GM21737 (cell line): ENCODE data around the gene RNF144B.

Experiments
- ATAC-seq: cut with Tn5 transposase; IDR thresholded peaks from one replicate; pipeline ENCODE4 v1.9.1; 2021; ENCODE audit warnings: mild to moderate bottlenecking, moderate library complexity; ENCODE audit not compliant: unreplicated experiment

Gene RNF144B

DNA sequence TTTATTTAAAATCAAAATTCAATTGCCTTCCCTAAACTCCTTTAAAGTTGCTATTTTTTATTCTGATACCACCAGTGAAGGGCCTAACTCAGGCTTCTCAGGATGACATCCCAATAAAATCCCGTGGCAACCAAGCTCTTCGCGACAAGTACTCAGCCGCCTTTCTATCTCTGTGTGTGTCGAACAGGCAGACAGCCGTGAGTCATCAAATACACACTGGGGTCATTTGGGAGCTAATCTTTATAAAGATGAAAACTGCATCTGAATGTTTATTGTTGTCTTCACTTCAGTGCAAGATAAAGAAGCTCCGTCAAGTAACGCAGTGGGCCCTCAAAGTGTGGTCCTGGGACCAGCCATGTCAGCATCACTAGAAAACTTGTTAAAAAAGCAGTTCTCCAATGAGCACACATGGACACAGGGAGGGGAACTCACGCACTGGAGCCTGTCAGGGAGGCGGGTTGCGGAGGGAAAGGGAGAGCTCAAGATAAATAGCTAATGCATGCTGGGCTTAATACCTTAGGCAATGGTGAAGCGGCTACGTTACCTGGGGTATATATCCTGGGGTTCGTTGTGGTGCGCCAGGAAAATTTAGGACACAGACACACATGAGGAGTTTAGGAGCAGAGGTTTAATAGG lies 119.3 kb downstream of the RNF144B start:
- no peak for ATAC-seq

DNA sequence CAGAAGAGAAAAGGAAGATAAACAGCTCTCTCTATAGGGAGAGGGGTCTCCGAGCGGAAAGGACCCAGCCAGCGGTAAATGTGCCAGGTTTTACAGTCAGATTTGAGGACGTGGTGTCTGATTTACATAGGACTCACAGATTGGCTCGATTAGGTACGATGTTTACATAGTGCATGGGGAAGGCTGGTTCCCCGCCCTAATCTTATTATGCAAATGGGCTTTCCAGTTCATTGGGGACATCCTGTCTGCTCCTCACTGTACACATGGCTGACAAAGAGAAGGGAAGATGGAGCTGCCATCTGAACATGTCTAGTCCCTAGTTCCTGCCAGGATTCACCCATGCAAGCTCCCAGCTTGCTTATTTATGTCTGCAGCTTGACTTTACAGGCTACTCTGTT lies 119.9 kb downstream of the RNF144B start:
- no peak for ATAC-seq

DNA sequence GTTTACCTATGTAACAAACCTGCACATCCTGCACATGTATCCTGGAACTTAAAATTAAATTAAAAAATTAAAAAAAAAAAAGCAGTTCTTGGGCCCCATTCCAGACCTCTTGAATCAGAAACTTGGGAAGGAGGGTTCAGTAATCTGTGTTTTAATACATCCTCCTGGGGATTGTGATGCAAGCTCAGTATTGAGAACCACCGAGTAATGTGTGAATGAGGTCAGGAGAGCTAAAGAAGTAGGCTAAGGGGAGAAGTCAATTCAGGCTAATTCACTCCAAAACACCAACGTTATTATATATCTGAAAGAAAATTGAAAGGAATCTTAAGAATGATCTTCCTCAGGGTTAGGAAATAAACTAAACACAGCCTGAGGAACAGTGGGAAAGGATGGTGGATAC lies 120.4 kb downstream of the RNF144B start:
- no peak for ATAC-seq

DNA sequence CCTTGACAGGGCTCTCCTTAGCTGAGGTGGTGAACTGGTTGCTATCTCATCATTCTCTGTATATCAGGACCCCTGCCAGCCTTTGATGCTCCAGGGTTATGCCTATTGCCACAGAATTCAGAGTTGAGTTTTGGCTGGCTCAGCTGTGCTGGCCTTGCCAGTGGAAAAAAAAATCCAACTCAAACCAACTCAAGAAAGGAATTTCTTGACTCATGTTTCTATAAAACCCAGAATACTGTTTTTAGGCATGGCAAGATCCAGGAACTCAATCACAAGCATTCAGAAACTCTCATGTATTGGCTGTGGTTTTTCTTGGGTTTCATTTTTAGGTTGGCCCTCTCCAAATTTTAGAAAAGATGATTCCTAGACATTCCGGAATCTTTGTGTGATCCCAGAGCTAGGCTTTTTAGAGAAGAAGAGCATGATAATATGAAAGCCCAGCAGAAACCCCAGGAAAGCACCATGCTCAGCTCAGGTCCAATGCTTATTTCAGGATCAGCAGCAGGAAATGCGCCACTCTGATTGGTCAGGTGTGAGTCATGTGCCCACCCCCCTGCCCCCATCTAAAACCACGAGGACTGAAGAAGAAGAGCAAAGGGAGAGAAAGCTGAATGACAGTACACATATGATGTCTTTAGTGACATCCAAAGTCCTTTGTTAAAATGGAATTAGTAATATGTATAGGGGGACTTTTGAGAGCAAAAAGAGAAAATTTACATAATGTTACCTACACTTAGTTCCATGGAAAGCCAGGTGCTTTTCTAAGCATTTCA lies 122.9 kb downstream of the RNF144B start:
- ATAC-seq: no peak

DNA sequence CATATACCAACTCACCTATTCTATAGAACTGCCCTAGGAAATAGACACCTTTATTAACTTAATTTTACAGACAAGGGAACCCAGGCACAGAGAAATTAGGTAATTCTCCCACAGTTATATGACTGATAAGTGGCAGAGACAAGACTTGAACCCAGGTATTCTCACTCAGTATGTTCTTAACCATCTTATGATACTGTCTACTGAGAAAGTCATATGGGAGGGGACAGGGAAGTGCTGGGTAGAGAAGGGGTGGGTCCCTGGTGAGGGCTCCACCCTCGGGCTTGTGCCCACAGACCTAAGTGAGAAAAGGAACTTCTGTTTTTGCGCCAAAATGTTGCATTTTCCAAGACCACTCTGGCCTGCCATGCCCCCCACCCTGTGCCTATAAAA lies 123.5 kb downstream of the RNF144B start:
- no peak for ATAC-seq

DNA sequence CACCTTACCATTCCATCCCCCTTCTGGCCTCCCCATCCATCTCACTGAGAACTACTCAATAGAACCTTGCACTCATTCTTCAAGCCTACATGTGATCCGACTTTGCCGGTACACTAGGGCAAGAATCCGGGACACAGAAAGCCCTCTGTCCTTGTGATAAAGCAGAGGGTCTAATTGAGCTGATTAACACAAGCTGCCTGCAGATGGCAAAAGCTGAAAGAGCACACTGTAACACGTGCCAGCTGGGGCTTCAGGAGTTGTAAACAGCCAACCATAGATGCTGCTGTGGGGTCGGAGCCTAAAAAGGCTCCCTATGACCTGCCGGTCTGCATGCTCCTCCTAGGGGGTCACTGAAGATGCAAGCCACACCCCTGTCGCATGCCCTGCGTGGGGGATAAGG lies 124.1 kb downstream of the RNF144B start:
- no peak for ATAC-seq

DNA sequence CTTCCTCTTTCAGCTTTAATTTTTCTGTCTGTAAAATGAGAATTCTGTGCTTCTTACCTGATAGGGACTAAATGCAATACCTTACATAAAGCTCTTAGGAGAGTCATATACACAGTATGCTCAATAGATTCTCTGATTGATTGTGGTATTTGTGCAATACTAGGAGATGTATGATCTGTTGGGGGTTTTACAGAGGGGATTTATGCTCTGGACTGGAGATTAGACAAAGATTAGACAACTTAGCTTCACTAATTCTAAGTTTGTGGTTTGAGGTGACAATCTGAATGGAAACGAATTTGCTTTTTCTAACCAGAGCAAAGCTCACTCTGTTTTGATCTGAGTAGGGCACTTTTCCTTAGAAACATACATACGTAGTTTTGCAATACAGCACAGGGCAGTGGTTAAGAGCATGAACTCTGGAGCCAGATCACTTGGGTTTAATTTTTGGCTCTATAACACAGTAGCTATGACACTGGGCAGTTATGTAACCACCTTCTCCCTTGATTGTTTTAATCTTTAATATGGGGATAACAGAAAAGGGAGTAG lies 126.2 kb downstream of the RNF144B start:
- ATAC-seq: no peak

DNA sequence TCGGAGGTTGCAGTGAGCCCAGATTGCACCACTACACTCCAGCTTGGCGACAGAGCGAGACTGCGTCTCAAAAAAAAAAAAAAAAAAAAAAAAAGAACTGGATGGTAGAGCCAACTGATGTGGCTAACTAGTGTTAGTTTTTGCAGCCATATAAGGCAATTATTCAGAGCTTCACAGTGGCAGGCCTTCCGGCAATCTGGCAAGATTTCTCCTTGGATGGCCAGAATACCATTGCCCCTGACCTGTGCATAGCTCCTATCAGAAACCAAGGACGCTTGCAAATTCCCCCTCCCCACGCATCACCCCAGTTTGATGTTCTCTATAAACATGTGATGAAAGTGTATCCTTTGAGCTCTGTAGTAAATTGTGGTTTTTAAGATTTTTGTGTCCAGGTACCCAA lies 127.0 kb downstream of the RNF144B start:
- ATAC-seq: no peak

DNA sequence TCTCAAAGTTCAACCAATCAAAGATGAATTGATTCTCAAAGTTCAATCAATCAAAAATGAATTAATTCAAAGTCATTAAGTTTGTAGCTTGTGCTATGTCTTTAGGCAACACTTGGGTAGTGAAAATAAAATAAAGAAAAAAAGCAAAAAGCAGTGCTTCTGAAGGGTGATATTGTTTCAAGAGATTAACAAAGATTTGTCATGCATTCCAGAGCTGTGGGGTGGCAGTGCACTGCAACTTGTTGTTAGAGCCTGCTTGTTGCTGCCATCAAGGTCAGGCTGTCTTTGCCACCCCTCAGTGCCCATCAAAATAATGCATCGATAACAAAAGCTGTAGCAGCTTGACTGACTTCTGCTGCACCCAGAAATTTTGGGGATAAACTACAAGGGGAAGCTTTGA lies 128.6 kb downstream of the RNF144B start:
- no peak for ATAC-seq
